Lung (tissue), 12 donors: Measurements from ENCODE around the gene OCSTAMP. TPM values are rescaled to one million over a fixed set of nuclear protein-coding genes. Genes with fewer than 3 reads are reported as not detected.

Experiments
- ATAC-seq: fragments of 200-7000 bp; cut with Tn5 transposase; one replicate; pipeline ENCODE4 v1.9.1; 2020; ENCODE audit warnings: moderate number of reproducible peaks; ENCODE audit not compliant: insufficient read depth, low FRiP score
- DNase-seq, 3 donors: peaks; one replicate each; pipeline ENCODE4 v3.0.0-alpha.2; 2013 to 2017
- H3K27ac ChIP-seq, 2 donors: one replicate each; pipeline ENCODE4 v1.5.1; 2013; ENCODE audit warnings: mild to moderate bottlenecking in 2 of 2, moderate library complexity in 2 of 2, control low read depth in 1 of 2, inconsistent platforms in 1 of 2, low read depth in 1 of 2, low read length in 1 of 2
- H3K27me3 ChIP-seq, 3 donors: one replicate each; pipeline ENCODE4 v1.5.1; 2013; ENCODE audit warnings: low read length in 2 of 3; ENCODE audit not compliant: control insufficient read depth in 3 of 3, insufficient read depth in 3 of 3
- H3K36me3 ChIP-seq, 4 donors: one replicate each; pipeline ENCODE4 v1.5.1; 2013; ENCODE audit warnings: low read length in 4 of 4, mild to moderate bottlenecking in 1 of 4, moderate library complexity in 1 of 4; ENCODE audit not compliant: control insufficient read depth in 4 of 4, insufficient read depth in 4 of 4
- H3K4me1 ChIP-seq, 5 donors: one replicate each; pipeline ENCODE4 v1.5.1; 2013; ENCODE audit warnings: low read length in 5 of 5, mild to moderate bottlenecking in 2 of 5, moderate library complexity in 1 of 5; ENCODE audit not compliant: control insufficient read depth in 5 of 5, insufficient read depth in 5 of 5
- H3K4me3 ChIP-seq: one replicate; pipeline ENCODE4 v1.5.1; 2013; ENCODE audit warnings: mild to moderate bottlenecking, control low read depth, moderate library complexity
- H3K9ac ChIP-seq, 2 donors: one replicate each; pipeline ENCODE4 v1.5.1; 2013; ENCODE audit warnings: low read length in 2 of 2, control low read depth in 1 of 2; ENCODE audit not compliant: insufficient read depth in 1 of 2
- H3K9me3 ChIP-seq, 4 donors: one replicate each; pipeline ENCODE4 v1.5.1; 2013; ENCODE audit warnings: low read length in 3 of 4, mild to moderate bottlenecking in 1 of 4, moderate library complexity in 1 of 4; ENCODE audit not compliant: control insufficient read depth in 4 of 4, insufficient read depth in 3 of 4
- CTCF ChIP-seq: IDR thresholded peaks from 2 replicates; pipeline ENCODE4 v1.5.1; 2012; ENCODE audit warnings: mild to moderate bottlenecking; ENCODE audit errors: control extremely low read depth, extremely low read depth
- WGBS, 2 donors: extraction: QIAGEN DNeasy Blood & Tissue Kit; methylation state at CpG; one replicate each; pipeline ENCODE4 v1.1.7; 2013; 5-methylcytosine and 5-hydroxymethylcytosine counted together
- polyA plus RNA-seq, 2 donors: library from polyadenylated mRNA; stranded (reverse); fragments of 200-250 nt; gene quantifications; one replicate each; pipeline ENCODE4 v1.2.1, GENCODE V29; 2013
- total RNA-seq, 2 donors: library from RNA; depleted of rRNA in 1 of 2; stranded (reverse); fragments of >200 nt in 1 of 2; gene quantifications; one replicate each; pipeline ENCODE4 v1.2.1, GENCODE V29; 2014 to 2021
- donor health status: control.
- donor health status: control.
- donor health status: Bipolar disorder and iron deficiency.
- donor health status: healthy.
- donor health status: DM: yes; HTN: yes; CAD: no.

OCSTAMP gene
- total and polyA plus RNA-seq, 4 donors = 0.11 TPM; not detected in 3

- H3K27me3 ChIP-seq = no peaks in the 10 kb centered on the region
- ATAC-seq (no peak), DNase-seq (no peak)
- H3K4me3 ChIP-seq = no peak overlapping the region
- no peak for TF ChIP-seq CTCF
- H3K27ac ChIP-seq = peak overlapping the region; percentile 34 to 55
- H3K9ac ChIP-seq = peak overlapping the region in 1 of 2 donors; percentile 16
- H3K9me3 ChIP-seq = no peaks in the 10 kb centered on the region
- H3K36me3 ChIP-seq = no peaks in the 10 kb centered on the region
- peaks cover 0 to 25% (median 0%) of the 10 kb centered on the region in 5 donors for H3K4me1 ChIP-seq
- 44 to 50% methylated on average over 5 of the region's 5 CpGs for WGBS, 2 donors
Measured at GRCh38 chr20:46562009-46562372, 11.5 kb upstream of the OCSTAMP start.

- peak in 2 of 3 donors; percentile 12 to 27 for DNase-seq
- Histone ChIP-seq H3K4me3 (no peak overlapping the region), H3K36me3 (no peaks in the 10 kb centered on the region), H3K27ac (no peak overlapping the region), H3K9ac (no peak overlapping the region), H3K4me1 (peaks cover 0 to 25% (median 0%) of the 10 kb centered on the region in 5 donors), H3K27me3 (no peaks in the 10 kb centered on the region), H3K9me3 (no peaks in the 10 kb centered on the region)
- TF ChIP-seq CTCF = no peak
- 83 to 85% methylated on average over 7 of the region's 7 CpGs for WGBS, 2 donors
- ATAC-seq = no peak
Measured at GRCh38 chr20:46559685-46560440, 9.4 kb upstream of the OCSTAMP start.

- no peak overlapping the region for H3K27ac ChIP-seq
- no peak for ATAC-seq
- no peak for DNase-seq
- WGBS, 2 donors = 96 to 100% methylated on average over 3 of the region's 3 CpGs
- H3K36me3 ChIP-seq = no peaks in the 10 kb centered on the region
- H3K9ac ChIP-seq = no peak overlapping the region
- no peaks in the 10 kb centered on the region for H3K9me3 ChIP-seq
- peaks cover 0 to 23% (median 0%) of the 10 kb centered on the region in 5 donors for H3K4me1 ChIP-seq
- TF ChIP-seq CTCF = no peak
- H3K4me3 ChIP-seq = no peak overlapping the region
- no peaks in the 10 kb centered on the region for H3K27me3 ChIP-seq
Measured at GRCh38 chr20:46559001-46559400, 8.5 kb upstream of the OCSTAMP start.
